ENCODE results near the gene PTPN2.
"Not testable (repeated sequence)": the region's sequence is repeated elsewhere in the genome, so short reads cannot be mapped to it uniquely, and the experiment has no call there.

PTPN2 gene

GRCh38 chr18:12821408-12821807, 62.6 kb downstream of the PTPN2 start:
- no peak for DNase-seq

- DNase-seq, result no peak
Observed at GRCh38 chr18:12820506-12820905, 63.5 kb downstream of the PTPN2 start.

- DNase-seq, result no peak
Observed at GRCh38 chr18:12819841-12820240, 64.2 kb downstream of the PTPN2 start.

GRCh38 chr18:12819322-12819721, 64.7 kb downstream of the PTPN2 start:
- no peak for DNase-seq

GRCh38 chr18:12818243-12818642, 65.8 kb downstream of the PTPN2 start:
- no peak for DNase-seq

- DNase-seq, result no peak
Observed at GRCh38 chr18:12816451-12816850, 67.6 kb downstream of the PTPN2 start.

GRCh38 chr18:12811191-12811950, 72.7 kb downstream of the PTPN2 start:
- DNase-seq, result no peak

- no peak for DNase-seq
Observed at GRCh38 chr18:12803069-12803936, 80.7 kb downstream of the PTPN2 start.

GRCh38 chr18:12802538-12802937, 81.5 kb downstream of the PTPN2 start:
- no peak for DNase-seq

- DNase-seq, result no peak
Observed at GRCh38 chr18:12796448-12796847, 87.6 kb downstream of the PTPN2 start.

GRCh38 chr18:12791610-12792009, 92.4 kb downstream of the PTPN2 start:
- no peak for DNase-seq

GRCh38 chr18:12786669-12787068, 97.4 kb downstream of the PTPN2 start:
- no peak for DNase-seq

- DNase-seq, result no peak
Observed at GRCh38 chr18:12783524-12783923, 100.5 kb downstream of the PTPN2 start.

GRCh38 chr18:12782521-12782920, 101.5 kb downstream of the PTPN2 start:
- DNase-seq, result no peak

GRCh38 chr18:12779456-12779855, 104.6 kb downstream of the PTPN2 start:
- no peak for DNase-seq

GRCh38 chr18:12779043-12779442, 105.0 kb downstream of the PTPN2 start:
- no peak for DNase-seq

- DNase-seq, result no peak
Observed at GRCh38 chr18:12777500-12777944, 106.5 kb downstream of the PTPN2 start.

GRCh38 chr18:12776821-12777471, 107.1 kb downstream of the PTPN2 start:
- no peak for DNase-seq

GRCh38 chr18:12776415-12776814, 107.6 kb downstream of the PTPN2 start:
- DNase-seq, result not testable (repeated sequence)

GRCh38 chr18:12774982-12775381, 109.1 kb downstream of the PTPN2 start:
- no peak for DNase-seq

- no peak for DNase-seq
Observed at GRCh38 chr18:12773369-12773768, 110.7 kb downstream of the PTPN2 start.

- DNase-seq, result no peak
Observed at GRCh38 chr18:12772111-12772510, 111.9 kb downstream of the PTPN2 start.

- DNase-seq, result no peak
Observed at GRCh38 chr18:12770469-12771219, 113.4 kb downstream of the PTPN2 start.
